ENCODE results near the gene WNK4.

The WNK4 gene

GRCh38 chr17:42775534-42776098, 4.8 kb upstream of the WNK4 start:
- H3K4me3 ChIP-seq (ENCODE audit: low read length): no peak overlapping the region
- H3K9me3 ChIP-seq (ENCODE audit: control insufficient read depth, low read length): no peaks in the 10 kb centered on the region
- peaks cover 8% of the 10 kb centered on the region for H3K36me3 ChIP-seq (ENCODE audit: control insufficient read depth, insufficient read depth, low read length)
- peaks cover 31% of the 10 kb centered on the region for H3K4me1 ChIP-seq (ENCODE audit: control insufficient read depth, insufficient read depth, low read length)
- H3K27me3 ChIP-seq (ENCODE audit: control insufficient read depth, insufficient read depth, low read length): peaks cover 5% of the 10 kb centered on the region
- H3K9ac ChIP-seq (ENCODE audit: low read length): no peak overlapping the region

- H3K36me3 ChIP-seq (ENCODE audit: control insufficient read depth, insufficient read depth, low read length): peaks cover 8% of the 10 kb centered on the region
- no peak overlapping the region for H3K9ac ChIP-seq (ENCODE audit: low read length)
- H3K4me1 ChIP-seq (ENCODE audit: control insufficient read depth, insufficient read depth, low read length): peaks cover 31% of the 10 kb centered on the region
- H3K4me3 ChIP-seq (ENCODE audit: low read length): no peak overlapping the region
- no peaks in the 10 kb centered on the region for H3K9me3 ChIP-seq (ENCODE audit: control insufficient read depth, low read length)
- peaks cover 34% of the 10 kb centered on the region for H3K27me3 ChIP-seq (ENCODE audit: control insufficient read depth, insufficient read depth, low read length)
These were observed 1.8 kb upstream of the WNK4 start for GRCh38 chr17:42778570-42778969.

GRCh38 chr17:42779304-42779935, 990 bp upstream of the WNK4 start:
- Histone ChIP-seq H3K36me3 (ENCODE audit: control insufficient read depth, insufficient read depth, low read length) (peaks cover 8% of the 10 kb centered on the region), H3K9ac (ENCODE audit: low read length) (peak overlapping the region; percentile 43), H3K9me3 (ENCODE audit: control insufficient read depth, low read length) (no peaks in the 10 kb centered on the region), H3K27me3 (ENCODE audit: control insufficient read depth, insufficient read depth, low read length) (peaks cover 42% of the 10 kb centered on the region), H3K4me3 (ENCODE audit: low read length) (no peak overlapping the region), H3K4me1 (ENCODE audit: control insufficient read depth, insufficient read depth, low read length) (peaks cover 24% of the 10 kb centered on the region)

GRCh38 chr17:42780851-42781638, 635 bp downstream of the WNK4 start:
- Histone ChIP-seq H3K36me3 (ENCODE audit: control insufficient read depth, insufficient read depth, low read length) (no peaks in the 10 kb centered on the region), H3K4me3 (ENCODE audit: low read length) (no peak overlapping the region), H3K9me3 (ENCODE audit: control insufficient read depth, low read length) (no peaks in the 10 kb centered on the region), H3K9ac (ENCODE audit: low read length) (peak overlapping the region; percentile 38), H3K27me3 (ENCODE audit: control insufficient read depth, insufficient read depth, low read length) (peaks cover 59% of the 10 kb centered on the region), H3K4me1 (ENCODE audit: control insufficient read depth, insufficient read depth, low read length) (peaks cover 23% of the 10 kb centered on the region)

GRCh38 chr17:42781639-42782165, 1.3 kb downstream of the WNK4 start:
- Histone ChIP-seq H3K9me3 (ENCODE audit: control insufficient read depth, low read length) (no peaks in the 10 kb centered on the region), H3K36me3 (ENCODE audit: control insufficient read depth, insufficient read depth, low read length) (no peaks in the 10 kb centered on the region), H3K9ac (ENCODE audit: low read length) (peak overlapping the region; percentile 22), H3K27me3 (ENCODE audit: control insufficient read depth, insufficient read depth, low read length) (peaks cover 62% of the 10 kb centered on the region), H3K4me3 (ENCODE audit: low read length) (no peak overlapping the region), H3K4me1 (ENCODE audit: control insufficient read depth, insufficient read depth, low read length) (peaks cover 23% of the 10 kb centered on the region)

- Histone ChIP-seq H3K9me3 (ENCODE audit: control insufficient read depth, low read length) (no peaks in the 10 kb centered on the region), H3K4me3 (ENCODE audit: low read length) (no peak overlapping the region), H3K27me3 (ENCODE audit: control insufficient read depth, insufficient read depth, low read length) (peaks cover 69% of the 10 kb centered on the region), H3K4me1 (ENCODE audit: control insufficient read depth, insufficient read depth, low read length) (peaks cover 23% of the 10 kb centered on the region), H3K36me3 (ENCODE audit: control insufficient read depth, insufficient read depth, low read length) (no peaks in the 10 kb centered on the region), H3K9ac (ENCODE audit: low read length) (peak overlapping the region; percentile 22)
These were observed 2.0 kb downstream of the WNK4 start for GRCh38 chr17:42782166-42783061.

GRCh38 chr17:42783062-42783790, 2.8 kb downstream of the WNK4 start:
- H3K27me3 ChIP-seq (ENCODE audit: control insufficient read depth, insufficient read depth, low read length): peaks cover 71% of the 10 kb centered on the region

GRCh38 chr17:42783791-42784138, 3.4 kb downstream of the WNK4 start:
- H3K27me3 ChIP-seq (ENCODE audit: control insufficient read depth, insufficient read depth, low read length): peaks cover 73% of the 10 kb centered on the region
- no peak overlapping the region for H3K4me3 ChIP-seq (ENCODE audit: low read length)
- H3K9me3 ChIP-seq (ENCODE audit: control insufficient read depth, low read length): no peaks in the 10 kb centered on the region
- no peak overlapping the region for H3K9ac ChIP-seq (ENCODE audit: low read length)
- H3K4me1 ChIP-seq (ENCODE audit: control insufficient read depth, insufficient read depth, low read length): peaks cover 23% of the 10 kb centered on the region
- H3K36me3 ChIP-seq (ENCODE audit: control insufficient read depth, insufficient read depth, low read length): no peaks in the 10 kb centered on the region

More at GRCh38 chr17:42783062-42783790, 2.8 kb downstream of the WNK4 start:
- H3K9me3 ChIP-seq (ENCODE audit: control insufficient read depth, low read length): no peaks in the 10 kb centered on the region
- no peak overlapping the region for H3K9ac ChIP-seq (ENCODE audit: low read length)
- no peaks in the 10 kb centered on the region for H3K36me3 ChIP-seq (ENCODE audit: control insufficient read depth, insufficient read depth, low read length)
- no peak overlapping the region for H3K4me3 ChIP-seq (ENCODE audit: low read length)
- peaks cover 23% of the 10 kb centered on the region for H3K4me1 ChIP-seq (ENCODE audit: control insufficient read depth, insufficient read depth, low read length)

GRCh38 chr17:42784409-42784808, 4.0 kb downstream of the WNK4 start:
- Histone ChIP-seq H3K9me3 (ENCODE audit: control insufficient read depth, low read length) (no peaks in the 10 kb centered on the region), H3K9ac (ENCODE audit: low read length) (no peak overlapping the region), H3K4me1 (ENCODE audit: control insufficient read depth, insufficient read depth, low read length) (peaks cover 21% of the 10 kb centered on the region), H3K4me3 (ENCODE audit: low read length) (no peak overlapping the region), H3K36me3 (ENCODE audit: control insufficient read depth, insufficient read depth, low read length) (no peaks in the 10 kb centered on the region), H3K27me3 (ENCODE audit: control insufficient read depth, insufficient read depth, low read length) (peaks cover 75% of the 10 kb centered on the region)

- H3K27me3 ChIP-seq (ENCODE audit: control insufficient read depth, insufficient read depth, low read length): peaks cover 74% of the 10 kb centered on the region
- no peak overlapping the region for H3K9ac ChIP-seq (ENCODE audit: low read length)
- H3K9me3 ChIP-seq (ENCODE audit: control insufficient read depth, low read length): no peaks in the 10 kb centered on the region
- H3K36me3 ChIP-seq (ENCODE audit: control insufficient read depth, insufficient read depth, low read length): no peaks in the 10 kb centered on the region
- no peak overlapping the region for H3K4me3 ChIP-seq (ENCODE audit: low read length)
- H3K4me1 ChIP-seq (ENCODE audit: control insufficient read depth, insufficient read depth, low read length): peaks cover 15% of the 10 kb centered on the region
These were observed 4.6 kb downstream of the WNK4 start for GRCh38 chr17:42784811-42785592.

Measured in mucosa of stomach (tissue), 1 donor.